ENCODE measurements around the gene SHANK1. TPM values are rescaled to one million over a fixed set of nuclear protein-coding genes. Genes with fewer than 3 reads are reported as not detected.

Gene SHANK1
- total and polyA plus RNA-seq, 2 donors (not counting 3 experiments of a cell fraction or from before 2014, with no cell fraction given): 0.66 to 1.9 TPM

GRCh38 chr19:50697414-50698124 lies 22.0 kb downstream of the SHANK1 start:
- peaks cover 12 to 19% of the 10 kb centered on the region in 2 experiments for H3K27me3 ChIP-seq (ENCODE audit: control insufficient read depth in 2 of 2, insufficient read depth in 2 of 2, low read length in 2 of 2)
- H3K27ac ChIP-seq (ENCODE audit: insufficient read depth, low read depth, low read length): no peak overlapping the region
- no peaks in the 10 kb centered on the region for H3K36me3 ChIP-seq (ENCODE audit: control insufficient read depth in 2 of 2, extremely low read depth in 1 of 2, insufficient read depth in 2 of 2, low read length in 2 of 2)
- TF ChIP-seq GATA2 (IDR thresholded peaks at IDR 0.05; ENCODE audit: insufficient read depth, insufficient read length, low read depth, low read length): no peak
- dilution Hi-C loops (cut with MboI; ENCODE audit: extremely low pct_ligation_motif_present, low sequenced_read_pairs): no loop called here
- no peak overlapping the region for H2AFZ ChIP-seq (ENCODE audit: low read depth, low read length)
- ChIA-PET POLR2A (interaction anchor here (0.6 kb wide), 1 partner anchor 137 kb away, joined by 3 read pairs; no protein-coding TSS in a partner anchor), CTCF (interaction anchor here (2.1 kb wide), 1 partner anchor 27 kb away, joined by 7 read pairs; no protein-coding TSS in a partner anchor)
- no peak overlapping the region for H3K4me2 ChIP-seq (ENCODE audit: insufficient read depth, low read length)
- H3K4me1 ChIP-seq (ENCODE audit: control insufficient read depth, extremely low read depth, insufficient read depth, low read length): peaks cover 4% of the 10 kb centered on the region
- H3K9ac ChIP-seq (replicated peaks; ENCODE audit: extremely low read depth, insufficient read depth, low read length): no peak overlapping the region
- no peak overlapping the region for H3K4me3 ChIP-seq (replicated peaks in 1 of 3; ENCODE audit: insufficient read depth in 1 of 3, low read depth in 1 of 3, low read length in 3 of 3)
- intact Hi-C loops (cut with micrococcal nuclease): no loop called here
- FAIRE-seq: no peak
- no TSS peak for BruUV-seq (replicated peaks)
- no peaks in the 10 kb centered on the region for H3K9me1 ChIP-seq (replicated peaks; ENCODE audit: control insufficient read depth, extremely low read depth, insufficient read depth, low read length)
- H4K20me1 ChIP-seq (replicated peaks; ENCODE audit: control insufficient read depth, extremely low read depth, insufficient read depth, low read length): no peaks in the 10 kb centered on the region
- H3K79me2 ChIP-seq (ENCODE audit: control insufficient read depth, insufficient read depth, low read length): no peaks in the 10 kb centered on the region
- H3K9me3 ChIP-seq (replicated peaks; ENCODE audit: control insufficient read depth, insufficient read depth, low read length): no peaks in the 10 kb centered on the region
- no peak for DNase-seq (ENCODE audit: low read depth, low spot score)

GRCh38 chr19:50696094-50696483 lies 23.5 kb downstream of the SHANK1 start:
- Histone ChIP-seq H3K9me3 (replicated peaks; ENCODE audit: control insufficient read depth, insufficient read depth, low read length) (no peaks in the 10 kb centered on the region), H3K4me1 (ENCODE audit: control insufficient read depth, extremely low read depth, insufficient read depth, low read length) (no peaks in the 10 kb centered on the region), H3K4me2 (ENCODE audit: insufficient read depth, low read length) (no peak overlapping the region), H3K27me3 (ENCODE audit: control insufficient read depth in 2 of 2, insufficient read depth in 2 of 2, low read length in 2 of 2) (peaks cover 12 to 22% of the 10 kb centered on the region in 2 experiments), H3K36me3 (ENCODE audit: control insufficient read depth in 2 of 2, extremely low read depth in 1 of 2, insufficient read depth in 2 of 2, low read length in 2 of 2) (no peaks in the 10 kb centered on the region), H4K20me1 (replicated peaks; ENCODE audit: control insufficient read depth, extremely low read depth, insufficient read depth, low read length) (no peaks in the 10 kb centered on the region), H3K27ac (ENCODE audit: insufficient read depth, low read depth, low read length) (no peak overlapping the region), H3K4me3 (replicated peaks in 1 of 3; ENCODE audit: insufficient read depth in 1 of 3, low read depth in 1 of 3, low read length in 3 of 3) (no peak overlapping the region), H3K79me2 (ENCODE audit: control insufficient read depth, insufficient read depth, low read length) (no peaks in the 10 kb centered on the region), H2AFZ (ENCODE audit: low read depth, low read length) (no peak overlapping the region), H3K9me1 (replicated peaks; ENCODE audit: control insufficient read depth, extremely low read depth, insufficient read depth, low read length) (no peaks in the 10 kb centered on the region), H3K9ac (replicated peaks; ENCODE audit: extremely low read depth, insufficient read depth, low read length) (no peak overlapping the region)
- intact Hi-C loops (cut with micrococcal nuclease): no loop called here
- TF ChIP-seq JUN (IDR thresholded peaks at IDR 0.05; ENCODE audit: borderline replicate concordance, insufficient read depth, insufficient read length, low read depth) (no peak), EZH2 (IDR thresholded peaks at IDR 0.05; ENCODE audit: borderline replicate concordance, low read depth, low read length, severe bottlenecking) (no peak), POLR2A (IDR thresholded peaks at IDR 0.05; ENCODE audit: low read depth, low read length) (no peak), POLR2AphosphoS5 (IDR thresholded peaks at IDR 0.05; ENCODE audit: insufficient read depth, low read depth, low read length) (no peak), CTCF (IDR thresholded peaks at IDR 0.05; ENCODE audit: extremely low read depth in 1 of 2, insufficient read depth in 1 of 2, low read depth in 1 of 2, low read length in 2 of 2) (no peak), MAX (IDR thresholded peaks at IDR 0.05; ENCODE audit: insufficient read depth, insufficient read length) (no peak), GATA2 (IDR thresholded peaks at IDR 0.05; ENCODE audit: insufficient read depth, insufficient read length, low read depth, low read length) (no peak), MYC (IDR thresholded peaks at IDR 0.05; ENCODE audit: low read depth, low read length) (no peak), FOS (IDR thresholded peaks at IDR 0.05; ENCODE audit: borderline replicate concordance, insufficient read depth, low read length) (no peak)
- POLR2A ChIA-PET: no interaction called here
- no TSS peak for BruUV-seq (replicated peaks)
- dilution Hi-C loops (cut with MboI; ENCODE audit: extremely low pct_ligation_motif_present, low sequenced_read_pairs): no loop called here
- CTCF ChIA-PET: interaction anchor here (0.8 to 1.1 kb wide), 3 partner anchors 8 to 30 kb away, joined by 3 to 4 read pairs (median 3); no protein-coding TSS in a partner anchor
- FAIRE-seq (no peak), DNase-seq (ENCODE audit: low read depth, low spot score) (no peak)

Measured in endothelial cell of umbilical vein (primary cell).